Hematopoietic multipotent progenitor cell (in vitro differentiated cells): ENCODE measurements around the gene TFPI2. TPM values are rescaled to one million over a fixed set of nuclear protein-coding genes. Genes with fewer than 3 reads are reported as not detected.

Source experiments
- DNase-seq, 3 donors: peaks; one replicate each; pipeline ENCODE4 v3.0.0-alpha.2; 2011 to 2015; ENCODE audit warnings: low read depth in 2 of 3, low spot score in 2 of 3
- total RNA-seq: library from RNA; depleted of rRNA; stranded (reverse); fragments of >200 nt; gene quantifications from one replicate; pipeline ENCODE4 v1.2.3, GENCODE V29; 2012

TFPI2 gene
- total RNA-seq, 1 donor = 0.81 TPM

GRCh38 chr7:93910076-93910994 is 19.8 kb upstream of the TFPI2 start:
- no peak for DNase-seq

GRCh38 chr7:93906267-93906666 is 15.7 kb upstream of the TFPI2 start, which contains the start of gene GNGT1:
Gene GNGT1 (plus strand): TSS chr7:93906567. CDS start chr7:93906747, 180 bp downstream.
- DNase-seq = no peak

- peak in 2 of 3 donors; percentile 39 to 52 for DNase-seq
Observed at GRCh38 chr7:93902777-93903423, 12.3 kb upstream of the TFPI2 start.

- no peak for DNase-seq
Observed at GRCh38 chr7:93897680-93898079, 7.1 kb upstream of the TFPI2 start.

GRCh38 chr7:93895859-93896600 is 5.5 kb upstream of the TFPI2 start:
- DNase-seq = no peak

DNA sequence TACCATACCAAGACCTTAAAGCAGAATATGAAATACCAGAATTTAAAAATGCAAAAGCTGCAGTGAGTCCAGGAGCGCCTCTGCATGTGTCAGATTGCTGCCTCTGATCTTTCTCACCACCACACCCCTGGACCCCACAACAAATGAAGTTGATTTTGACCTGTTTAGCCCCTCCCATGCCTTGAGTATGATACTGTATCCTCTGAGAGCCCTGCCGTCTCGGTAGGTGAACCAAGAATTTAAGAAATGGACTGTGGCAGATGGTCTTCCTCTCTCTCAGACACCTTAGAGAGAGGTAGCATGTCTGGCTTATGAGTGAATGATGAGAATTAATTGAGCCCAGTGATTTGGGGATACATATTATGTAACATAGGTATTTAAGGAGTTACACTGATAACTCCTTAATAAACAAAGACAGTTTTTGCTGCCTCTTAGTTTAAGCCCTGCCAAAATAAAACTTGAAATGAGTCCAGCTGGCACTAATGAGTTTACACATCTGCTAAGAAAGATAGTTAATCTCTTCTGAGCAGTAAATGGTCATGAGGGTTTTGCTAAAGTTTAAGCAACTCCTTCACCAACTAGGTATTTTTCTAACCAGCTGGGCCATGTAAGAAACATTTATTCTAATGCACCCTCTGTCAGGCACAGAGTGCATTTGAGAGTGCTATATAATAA is 4.5 kb upstream of the TFPI2 start:
- no peak for DNase-seq

DNA sequence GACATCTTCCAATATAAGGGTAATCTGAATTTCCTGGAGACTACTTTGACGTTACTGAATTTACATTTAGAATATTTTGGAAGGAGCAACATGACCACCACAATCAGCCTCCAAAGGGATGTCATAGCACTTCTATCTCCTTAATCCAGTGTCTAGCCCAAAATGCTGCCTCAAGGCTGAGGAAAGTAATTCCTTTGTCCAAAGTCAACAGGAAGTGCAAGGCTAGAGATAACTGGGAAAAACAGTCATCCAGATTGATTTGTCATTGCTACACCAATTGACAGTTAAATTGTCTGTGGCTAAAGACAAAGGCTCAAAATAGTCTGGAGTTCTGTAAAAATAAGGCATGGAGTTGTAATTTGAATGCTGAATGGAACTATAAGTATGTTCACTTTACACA is 3.9 kb upstream of the TFPI2 start:
- no peak for DNase-seq

DNA sequence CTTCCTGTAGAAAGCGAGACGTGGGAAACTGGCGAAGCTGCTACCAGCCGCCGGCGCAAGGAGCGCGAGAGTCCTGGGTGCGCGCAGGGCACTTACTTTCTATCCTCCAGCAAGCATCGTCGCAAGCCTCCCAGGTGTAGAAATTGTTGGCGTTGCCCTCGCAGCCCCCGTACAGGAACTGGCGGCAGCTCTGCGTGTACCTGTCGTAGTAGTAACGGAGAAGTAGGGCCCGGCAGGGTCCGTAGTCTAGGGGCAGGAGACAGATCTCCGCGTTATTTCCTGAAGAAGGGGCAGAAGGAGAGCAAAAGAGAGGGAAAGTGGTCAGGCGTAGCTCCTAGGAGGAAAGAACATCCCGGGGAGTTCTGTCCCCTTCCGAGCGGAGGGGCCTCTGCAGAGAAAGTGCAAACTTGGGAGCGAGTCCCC is 501 bp downstream of the TFPI2 start:
- peak in 2 of 3 donors; percentile 14 to 31 for DNase-seq

DNA sequence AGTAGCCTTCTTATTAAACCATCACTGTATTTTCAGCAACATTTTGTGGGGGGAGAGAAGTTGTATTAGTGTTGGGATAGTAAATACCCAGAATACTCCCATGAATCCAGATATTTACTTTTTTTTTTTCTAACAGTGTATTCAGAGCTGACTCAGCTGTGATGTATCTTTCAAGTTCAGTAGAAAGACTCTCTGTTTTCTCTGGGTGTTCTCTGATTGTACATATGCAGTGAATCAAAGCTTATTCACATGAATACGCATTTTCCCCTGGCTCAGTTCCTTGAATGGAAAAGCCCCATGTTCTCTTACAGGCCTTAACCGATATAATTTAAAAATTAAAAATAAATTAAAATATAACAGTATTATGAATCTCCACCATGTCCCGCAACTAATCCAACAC is 1.3 kb downstream of the TFPI2 start:
- DNase-seq = no peak

DNA sequence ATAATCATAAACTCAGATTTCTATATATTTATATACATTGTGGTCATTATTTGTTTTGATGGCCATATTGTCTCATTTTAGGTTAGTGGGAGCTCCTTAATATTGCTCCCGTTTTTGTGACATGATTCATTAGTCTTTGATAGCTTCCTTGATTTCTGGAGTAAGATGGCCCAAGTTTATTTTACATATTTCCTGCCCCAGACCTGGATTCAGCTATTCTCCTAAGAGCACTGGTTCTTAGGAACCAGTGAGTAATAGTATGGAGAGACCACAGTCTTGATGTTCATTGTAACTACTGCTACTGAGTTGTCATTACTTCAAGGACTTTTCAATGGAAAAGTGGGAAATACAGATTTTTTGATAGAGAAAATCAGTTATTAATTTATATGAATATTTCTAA is 6.0 kb downstream of the TFPI2 start:
- DNase-seq = no peak

DNA sequence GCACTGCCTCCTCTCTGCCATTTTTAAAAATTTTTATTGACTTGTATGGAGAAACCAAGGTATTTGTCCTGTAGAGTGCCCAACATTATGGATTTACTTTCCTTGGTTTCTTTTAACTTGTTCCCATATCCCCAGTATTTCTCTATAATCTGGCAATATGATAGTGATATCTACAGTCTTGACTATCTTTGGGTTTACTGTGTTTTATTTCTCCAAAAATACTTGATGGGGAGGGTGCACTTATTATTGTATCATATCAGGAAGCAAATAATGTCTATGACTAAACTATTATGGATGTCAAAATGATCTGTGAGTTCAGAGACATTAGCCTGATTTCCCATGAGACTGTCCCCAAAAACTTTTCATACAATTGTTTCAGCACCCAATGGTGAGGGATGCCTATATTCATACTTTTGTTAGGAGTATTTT is 6.6 kb downstream of the TFPI2 start:
- DNase-seq = no peak

- no peak for DNase-seq
Observed at GRCh38 chr7:93883078-93883916, 7.3 kb downstream of the TFPI2 start.

DNA sequence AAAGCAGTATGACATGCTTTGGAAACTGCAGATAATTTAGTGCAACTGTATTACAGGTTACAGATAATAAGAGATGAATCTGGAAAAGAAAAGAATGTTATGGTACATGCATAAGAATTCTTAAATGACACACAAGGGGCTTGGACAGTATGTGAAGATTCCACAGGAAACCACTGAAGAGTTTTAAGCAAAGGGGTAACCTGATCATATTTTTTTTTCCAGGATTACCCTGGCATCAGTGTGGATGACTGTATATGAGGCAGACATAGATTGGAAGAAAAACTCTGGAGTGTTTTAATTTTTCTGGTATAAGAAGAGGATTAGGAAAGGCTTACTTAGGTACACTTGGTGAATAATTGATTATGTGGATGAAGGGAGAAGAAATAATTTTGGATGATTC is 8.1 kb downstream of the TFPI2 start:
- no peak for DNase-seq

DNA sequence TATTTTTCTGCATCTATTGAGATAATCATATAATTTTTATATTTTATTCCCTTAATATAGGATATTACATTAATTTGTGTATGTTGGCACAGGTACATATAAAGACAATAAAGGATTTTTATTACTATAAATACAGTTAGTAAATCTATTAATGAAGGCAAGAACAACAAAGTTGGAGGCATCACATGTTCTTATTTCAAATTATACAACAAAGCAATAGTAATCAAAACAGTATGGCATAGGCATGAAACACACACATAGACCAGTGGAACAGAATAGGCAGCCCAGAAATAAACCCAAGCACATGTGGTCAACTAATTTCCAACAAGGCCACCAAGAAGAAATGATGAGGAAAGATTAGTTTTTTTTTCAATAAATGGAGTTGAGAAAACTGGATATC is 11.2 kb downstream of the TFPI2 start:
- DNase-seq = no peak

DNA sequence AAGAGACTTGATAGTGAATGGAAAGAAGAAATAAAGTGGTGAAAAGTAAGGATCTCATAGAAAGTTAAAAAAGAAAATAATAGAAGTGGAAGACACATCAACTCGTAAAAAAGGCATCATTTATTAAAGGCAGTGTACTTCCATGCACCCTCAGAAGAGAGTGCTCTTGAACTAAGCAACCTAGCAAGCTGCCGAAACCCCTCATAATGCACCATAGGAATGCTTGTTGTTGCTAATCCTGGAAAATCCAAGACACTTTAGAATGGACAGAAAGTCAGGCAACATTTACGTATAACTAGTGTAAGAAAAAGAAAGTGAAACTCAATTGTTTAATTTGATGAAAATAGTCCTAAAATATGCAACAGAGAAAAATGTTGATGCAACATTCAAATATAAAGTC is 12.8 kb downstream of the TFPI2 start:
- no peak for DNase-seq

DNA sequence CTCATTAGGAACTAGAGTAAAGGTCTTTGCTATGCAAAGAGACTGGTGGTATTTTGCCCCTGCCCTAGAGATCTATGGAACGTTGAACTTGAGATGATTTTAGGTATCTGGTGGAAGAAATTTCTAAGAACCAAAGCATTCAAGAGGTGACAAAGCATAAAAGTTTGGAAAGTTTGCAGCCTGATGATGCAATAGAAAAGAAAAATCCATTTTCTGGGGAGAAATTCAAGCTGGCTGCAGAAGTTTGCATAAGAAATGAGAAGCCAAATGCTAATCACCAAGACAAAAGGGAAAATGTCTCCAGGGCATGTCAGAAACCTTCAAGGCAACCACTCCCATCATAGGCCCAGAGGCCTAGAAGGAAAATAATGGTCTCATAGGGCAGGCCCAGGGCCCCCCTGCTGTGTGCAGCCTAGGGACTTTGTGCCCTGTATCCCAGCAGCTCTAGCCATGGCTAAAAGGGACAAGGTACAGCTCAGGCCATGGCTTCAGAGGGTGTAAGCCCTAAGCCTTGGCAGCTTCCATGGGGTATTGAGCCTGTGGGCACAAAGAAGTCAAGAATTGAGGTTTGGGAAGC is 16.5 kb downstream of the TFPI2 start:
- DNase-seq = no peak

DNA sequence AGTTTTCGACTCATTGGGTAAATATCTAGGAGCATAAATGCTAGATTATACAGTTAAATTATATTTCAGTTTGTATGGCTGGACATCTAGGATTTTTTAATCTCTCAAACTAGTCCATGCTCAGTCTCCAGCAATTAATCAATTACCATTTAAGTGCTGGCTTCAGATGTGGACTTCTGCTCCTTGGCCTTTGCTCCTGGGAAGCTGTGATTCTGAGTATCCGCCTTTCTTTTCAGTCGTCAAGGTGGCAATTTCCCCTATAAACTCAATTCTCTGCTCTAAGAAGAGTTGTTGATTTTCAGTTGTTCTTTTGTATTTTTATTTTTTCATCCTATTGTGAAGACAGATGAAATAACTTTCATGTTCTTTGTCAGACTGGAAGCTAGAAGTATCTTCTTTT is 23.7 kb downstream of the TFPI2 start:
- no peak for DNase-seq

DNA sequence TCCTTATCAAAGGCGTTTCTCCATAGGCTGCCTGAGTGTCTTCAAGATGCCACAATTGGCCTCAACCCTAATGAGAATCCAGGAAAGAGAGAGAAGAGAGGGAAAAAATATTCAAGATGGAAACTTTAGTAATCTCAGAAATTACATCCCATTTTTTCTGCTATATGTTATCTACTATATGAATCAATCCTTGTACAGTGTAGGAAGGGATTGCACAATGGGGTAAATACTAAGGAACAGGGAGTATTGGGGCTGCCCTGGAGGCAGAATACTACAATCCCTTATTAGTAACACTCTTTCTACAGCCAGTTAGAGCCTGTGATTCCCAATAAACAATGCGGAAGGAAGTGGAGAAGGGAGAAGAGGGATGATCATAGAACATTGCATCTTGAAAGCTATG is 27.9 kb downstream of the TFPI2 start:
- no peak for DNase-seq

DNA sequence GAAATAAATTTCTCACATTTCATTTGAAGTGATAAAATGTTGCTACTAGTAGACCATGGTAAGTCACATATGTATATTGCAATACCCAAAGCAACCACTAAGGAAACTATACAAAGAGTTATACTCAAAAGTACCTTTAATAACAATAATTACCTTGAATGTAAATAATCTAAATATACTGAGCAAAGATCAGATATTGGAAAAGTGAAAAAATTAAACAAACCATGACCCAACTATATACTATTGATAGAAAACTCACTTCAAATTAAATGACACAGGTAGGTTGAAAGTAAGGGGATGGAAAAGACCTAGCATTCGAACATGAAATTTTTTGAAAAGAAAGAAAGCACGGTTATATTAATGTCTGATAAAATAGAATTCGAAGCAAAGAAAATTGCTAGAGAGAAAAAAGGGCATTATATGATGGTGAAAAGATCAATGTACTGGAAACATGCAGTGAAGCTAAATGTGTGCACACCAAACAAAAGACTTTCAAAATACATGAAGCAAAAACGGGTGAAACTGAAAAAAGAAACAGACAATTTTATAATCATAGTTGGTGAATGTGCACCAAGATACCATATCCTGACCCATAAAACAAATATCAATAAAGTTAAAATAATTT is 29.1 kb downstream of the TFPI2 start:
- DNase-seq = no peak
